K562 (cell line): ENCODE data around the gene CGREF1. TPM values are rescaled to one million over a fixed set of nuclear protein-coding genes. Genes with fewer than 3 reads are reported as not detected.

Experiments used
- GTF2A2 ChIP-seq: IDR thresholded peaks from 2 replicates; pipeline ENCODE4 v1.6.1; 2016; ENCODE audit warnings: mild to moderate bottlenecking, missing genetic modification characterization, missing compliant biosample characterization
- GTF2F1 ChIP-seq: IDR thresholded peaks from 2 replicates; pipeline ENCODE4 v1.6.1; 2011; ENCODE audit warnings: low read depth, low read length, improper control_type of control experiment
- HDAC1 ChIP-seq, 2 experiments: fragments of 450-650 bp; IDR thresholded peaks; 2 replicates each; pipeline ENCODE4 v1.6.1; 2016 to 2017; ENCODE audit warnings: inconsistent platforms in 1 of 2, mild to moderate bottlenecking in 1 of 2, moderate library complexity in 1 of 2
- HSF4 ChIP-seq: fragments of 250-450 bp; sonication (Bioruptor Pico); IDR thresholded peaks from 2 replicates; pipeline ENCODE4 v2.1.2; 2022; ENCODE audit warnings: mild to moderate bottlenecking, moderate library complexity, borderline replicate concordance
- ILK ChIP-seq: fragments of 450-650 bp; IDR thresholded peaks from 2 replicates; pipeline ENCODE4 v1.6.1; 2016; ENCODE audit warnings: missing genetic modification characterization, low read depth, mild to moderate bottlenecking, missing compliant biosample characterization, moderate library complexity, borderline replicate concordance
- NR2C2 ChIP-seq, 2 experiments: fragments of 200-800 bp in 1 of 2; sonication (Bioruptor generic) in 1 of 2; sonication (generic) in 1 of 2; formaldehyde crosslinking in 1 of 2; IDR thresholded peaks; 2 replicates each; pipeline versions ENCODE4 v1.6.1 to v1.8.0; 2016 to 2022; ENCODE audit warnings: mild to moderate bottlenecking in 1 of 2, missing compliant biosample characterization in 1 of 2, missing genetic modification characterization in 1 of 2, missing genetic modification reagents in 1 of 2
- PML ChIP-seq: IDR thresholded peaks from 2 replicates; pipeline ENCODE4 v1.6.1; 2012; ENCODE audit warnings: low read length, inconsistent platforms
- POLR2G ChIP-seq: fragments of 200-400 bp; formaldehyde crosslinking; IDR thresholded peaks from 2 replicates; pipeline ENCODE4 v1.6.1; 2017; ENCODE audit warnings: low read depth, mild to moderate bottlenecking, antibody characterized with exemption, low read length, moderate library complexity
- RNF2 ChIP-seq: sonication (generic); IDR thresholded peaks from 2 replicates; pipeline ENCODE4 v1.6.1; 2016
- SRSF3 ChIP-seq: fragments of 200-400 bp; formaldehyde crosslinking; IDR thresholded peaks from 2 replicates; pipeline ENCODE4 v1.6.1; 2016; ENCODE audit warnings: mild to moderate bottlenecking, low read length, moderate library complexity; ENCODE audit not compliant: insufficient read depth
- TRIM24 ChIP-seq, 2 experiments: fragments of 450-650 bp; IDR thresholded peaks; 2 replicates each; pipeline ENCODE4 v1.6.1; 2016
- ZBTB17 ChIP-seq: fragments of 450-650 bp; formaldehyde crosslinking; IDR thresholded peaks from 2 replicates; pipeline ENCODE4 v1.4.0; 2020; ENCODE audit warnings: mild to moderate bottlenecking
- ZFP36 ChIP-seq: fragments of 150-350 bp; IDR thresholded peaks from 2 replicates; pipeline ENCODE4 v1.6.1; 2018; ENCODE audit warnings: low read length, low read depth; ENCODE audit not compliant: partially characterized antibody
- ZNF24 ChIP-seq: fragments of 450-650 bp; IDR thresholded peaks from 2 replicates; pipeline ENCODE4 v1.6.1; 2016
- ZNF311 ChIP-seq: fragments of 250-450 bp; sonication (Bioruptor Pico); IDR thresholded peaks from 2 replicates; pipeline ENCODE4 v1.4.0; 2020; ENCODE audit warnings: mild to moderate bottlenecking, moderate library complexity
- ZNF518B ChIP-seq: fragments of 250-450 bp; sonication (Bioruptor Pico); IDR thresholded peaks from 2 replicates; pipeline ENCODE4 v1.5.0; 2021; ENCODE audit warnings: mild to moderate bottlenecking, moderate library complexity
- polyA plus RNA-seq, 8 experiments: library from polyadenylated mRNA; depleted of rRNA in 4 of 8; stranded (reverse) in 5 of 8; unstranded in 3 of 8; fragments of >200 nt; fragmentation: Nextera tagmentation in 2 of 8; fragmentation: Illumina TruSeq in 1 of 8; extraction: Ambion mirVana in 2 of 8; extraction: Trizol in 1 of 8; gene quantifications; 2 replicates each; pipeline versions ENCODE4 v1.2.1 to v1.2.3, GENCODE V29; 2011 to 2014; ENCODE audit warnings: inconsistent platforms in 1 of 8, missing spikeins in 1 of 8
- total RNA-seq, 7 experiments: library from RNA; depleted of rRNA in 6 of 7; stranded (reverse); fragments of >200 nt in 6 of 7; fragmentation: Illumina TruSeq in 2 of 7; extraction: Trizol in 2 of 7; gene quantifications; 2 replicates each; pipeline versions ENCODE4 v1.2.1 to v1.2.3, GENCODE V29; 2011 to 2021; ENCODE audit warnings: low replicate concordance in 1 of 7
- TF ChIP-seq, protein P1 (sequence below): fragments of 250-450 bp; sonication (Bioruptor Pico); IDR thresholded peaks from 2 replicates; pipeline ENCODE4 v1.9.0; 2021; ENCODE audit warnings: mild to moderate bottlenecking, inconsistent platforms
- TF ChIP-seq, protein P2 (sequence below): fragments of 450-650 bp; IDR thresholded peaks from 2 replicates; pipeline ENCODE4 v1.6.1; 2017; ENCODE audit warnings: antibody characterized with exemption, mild to moderate bottlenecking

Gene CGREF1
- total and polyA plus RNA-seq, 9 of the 15 experiments (the other 6 are each of a cell fraction or from before 2014, with no cell fraction given): 0.07 to 0.50 (median 0.37) TPM

DNA sequence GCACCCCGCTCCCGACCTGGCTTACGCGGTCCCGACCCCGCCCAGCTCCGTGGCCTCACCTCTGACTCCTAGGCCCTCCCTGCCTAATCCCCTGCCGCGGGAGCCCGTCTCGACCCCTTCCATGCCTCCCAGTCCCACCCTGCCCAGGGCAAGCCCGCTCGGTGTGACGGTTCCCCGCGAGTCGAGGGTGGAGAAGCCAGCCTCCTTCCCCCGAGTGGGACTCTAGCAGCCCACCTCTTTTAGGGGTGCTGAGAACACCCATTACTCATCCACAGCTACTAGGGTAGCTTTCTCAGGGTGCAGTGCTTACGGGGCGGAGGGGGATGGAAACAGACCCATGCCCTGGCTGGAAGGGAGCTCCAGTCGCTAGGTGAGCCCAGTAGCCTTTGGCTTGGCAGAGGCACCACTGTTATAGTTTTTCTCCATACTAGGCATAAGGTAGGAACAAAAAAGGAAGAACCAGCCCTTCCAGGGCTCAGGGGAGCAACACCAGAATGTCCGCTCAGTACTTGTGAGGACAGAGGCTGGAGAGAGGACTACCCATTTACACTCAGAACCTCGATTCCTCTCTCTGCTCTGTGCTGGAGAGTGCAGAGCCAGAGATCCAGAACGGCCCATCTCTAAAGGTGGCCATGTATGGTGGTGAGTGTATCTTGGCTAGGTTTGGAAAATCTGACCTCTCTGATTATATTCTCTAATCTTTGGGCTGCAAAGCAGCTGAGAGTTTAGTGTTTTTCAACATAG, 66.9 kb downstream of the CGREF1 start (continued):
- TF ChIP-seq POLR2G (no peak), RNF2 (no peak), HSF4 (no peak), ZNF311 (no peak), SRSF3 (no peak), HDAC1 (IDR thresholded peaks at IDR 0.05) (peak in 1 of 2 experiments; percentile 45; a peak in 2 of 4 replicates), GTF2F1 (no peak), ZFP36 (no peak), ZNF24 (no peak), ZNF518B (CRISPR knock-in tag) (no peak), PML (no peak), ZBTB17 (CRISPR knock-in tag) (0 out of 2 replicates have a peak, but pooled peaks have one; percentile 24), ILK (tag) (no peak), GTF2A2 (tag) (no peak), TRIM24 (IDR thresholded peaks at IDR 0.05) (no peak), NR2C2 (CRISPR knock-in tag; IDR thresholded peaks at IDR 0.05) (no peak), NR2C2 (tag; IDR thresholded peaks at IDR 0.05) (no peak)
- TF ChIP-seq, protein P1, sequence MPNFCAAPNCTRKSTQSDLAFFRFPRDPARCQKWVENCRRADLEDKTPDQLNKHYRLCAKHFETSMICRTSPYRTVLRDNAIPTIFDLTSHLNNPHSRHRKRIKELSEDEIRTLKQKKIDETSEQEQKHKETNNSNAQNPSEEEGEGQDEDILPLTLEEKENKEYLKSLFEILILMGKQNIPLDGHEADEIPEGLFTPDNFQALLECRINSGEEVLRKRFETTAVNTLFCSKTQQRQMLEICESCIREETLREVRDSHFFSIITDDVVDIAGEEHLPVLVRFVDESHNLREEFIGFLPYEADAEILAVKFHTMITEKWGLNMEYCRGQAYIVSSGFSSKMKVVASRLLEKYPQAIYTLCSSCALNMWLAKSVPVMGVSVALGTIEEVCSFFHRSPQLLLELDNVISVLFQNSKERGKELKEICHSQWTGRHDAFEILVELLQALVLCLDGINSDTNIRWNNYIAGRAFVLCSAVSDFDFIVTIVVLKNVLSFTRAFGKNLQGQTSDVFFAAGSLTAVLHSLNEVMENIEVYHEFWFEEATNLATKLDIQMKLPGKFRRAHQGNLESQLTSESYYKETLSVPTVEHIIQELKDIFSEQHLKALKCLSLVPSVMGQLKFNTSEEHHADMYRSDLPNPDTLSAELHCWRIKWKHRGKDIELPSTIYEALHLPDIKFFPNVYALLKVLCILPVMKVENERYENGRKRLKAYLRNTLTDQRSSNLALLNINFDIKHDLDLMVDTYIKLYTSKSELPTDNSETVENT (CRISPR knock-in tag): no peak
- TF ChIP-seq, protein P2, sequence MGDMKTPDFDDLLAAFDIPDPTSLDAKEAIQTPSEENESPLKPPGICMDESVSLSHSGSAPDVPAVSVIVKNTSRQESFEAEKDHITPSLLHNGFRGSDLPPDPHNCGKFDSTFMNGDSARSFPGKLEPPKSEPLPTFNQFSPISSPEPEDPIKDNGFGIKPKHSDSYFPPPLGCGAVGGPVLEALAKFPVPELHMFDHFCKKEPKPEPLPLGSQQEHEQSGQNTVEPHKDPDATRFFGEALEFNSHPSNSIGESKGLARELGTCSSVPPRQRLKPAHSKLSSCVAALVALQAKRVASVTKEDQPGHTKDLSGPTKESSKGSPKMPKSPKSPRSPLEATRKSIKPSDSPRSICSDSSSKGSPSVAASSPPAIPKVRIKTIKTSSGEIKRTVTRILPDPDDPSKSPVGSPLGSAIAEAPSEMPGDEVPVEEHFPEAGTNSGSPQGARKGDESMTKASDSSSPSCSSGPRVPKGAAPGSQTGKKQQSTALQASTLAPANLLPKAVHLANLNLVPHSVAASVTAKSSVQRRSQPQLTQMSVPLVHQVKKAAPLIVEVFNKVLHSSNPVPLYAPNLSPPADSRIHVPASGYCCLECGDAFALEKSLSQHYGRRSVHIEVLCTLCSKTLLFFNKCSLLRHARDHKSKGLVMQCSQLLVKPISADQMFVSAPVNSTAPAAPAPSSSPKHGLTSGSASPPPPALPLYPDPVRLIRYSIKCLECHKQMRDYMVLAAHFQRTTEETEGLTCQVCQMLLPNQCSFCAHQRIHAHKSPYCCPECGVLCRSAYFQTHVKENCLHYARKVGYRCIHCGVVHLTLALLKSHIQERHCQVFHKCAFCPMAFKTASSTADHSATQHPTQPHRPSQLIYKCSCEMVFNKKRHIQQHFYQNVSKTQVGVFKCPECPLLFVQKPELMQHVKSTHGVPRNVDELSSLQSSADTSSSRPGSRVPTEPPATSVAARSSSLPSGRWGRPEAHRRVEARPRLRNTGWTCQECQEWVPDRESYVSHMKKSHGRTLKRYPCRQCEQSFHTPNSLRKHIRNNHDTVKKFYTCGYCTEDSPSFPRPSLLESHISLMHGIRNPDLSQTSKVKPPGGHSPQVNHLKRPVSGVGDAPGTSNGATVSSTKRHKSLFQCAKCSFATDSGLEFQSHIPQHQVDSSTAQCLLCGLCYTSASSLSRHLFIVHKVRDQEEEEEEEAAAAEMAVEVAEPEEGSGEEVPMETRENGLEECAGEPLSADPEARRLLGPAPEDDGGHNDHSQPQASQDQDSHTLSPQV: no peak
